ENCODE data around the gene OPHN1.
A peak's percentile ranks its signal among the peaks of the same experiment; 100 is the strongest.

OPHN1 gene

GRCh38 chrX:68204521-68205038 lies 228.7 kb downstream of the OPHN1 start:
- no peak overlapping the region for H3K9ac ChIP-seq (ENCODE audit: low read length)
- no peak overlapping the region for H4K91ac ChIP-seq (ENCODE audit: low read depth, low read length)
- DNase-seq = no peak
- no peak overlapping the region for H3K4me3 ChIP-seq (ENCODE audit: low read depth, low read length)
- H3K4me1 ChIP-seq (ENCODE audit: control insufficient read depth in 1 of 2, insufficient read depth in 2 of 2, low read length in 2 of 2) = no peaks in the 10 kb centered on the region
- no CpG with 5 or more reads among the region's 1 CpG for WGBS (ENCODE audit: extremely low coverage, insufficient coverage, insufficient read length)
- H4K8ac ChIP-seq (ENCODE audit: low read depth, low read length) = no peak overlapping the region
- H3K27me3 ChIP-seq (ENCODE audit: insufficient read depth, low read length) = no peaks in the 10 kb centered on the region
- no peaks in the 10 kb centered on the region for H3K79me1 ChIP-seq (ENCODE audit: low read length)
- no peaks in the 10 kb centered on the region for H3K9me3 ChIP-seq (ENCODE audit: insufficient read depth, low read depth, low read length)
- no peak overlapping the region for H2AFZ ChIP-seq (ENCODE audit: insufficient read depth, low read length, poor library complexity)
- no peak overlapping the region for H3K4me2 ChIP-seq (ENCODE audit: low read length)
- H4K12ac ChIP-seq (ENCODE audit: low read depth, low read length) = no peak overlapping the region
- no peak overlapping the region for H2BK12ac ChIP-seq (ENCODE audit: low read length)
- no peak overlapping the region for H3K27ac ChIP-seq (ENCODE audit: low read depth, low read length)
- H3K36me3 ChIP-seq (ENCODE audit: control insufficient read depth in 1 of 2, insufficient read depth in 2 of 2, low read length in 2 of 2) = peaks cover 0 to 2% of the 10 kb centered on the region in 2 experiments
- no peak overlapping the region for H3K4ac ChIP-seq (ENCODE audit: low read depth, low read length)
- H3K79me2 ChIP-seq (ENCODE audit: control insufficient read depth, insufficient read depth, low read length, poor library complexity) = no peaks in the 10 kb centered on the region
- H2BK120ac ChIP-seq (ENCODE audit: insufficient read depth, low read length, poor library complexity) = no peak overlapping the region
- H2BK5ac ChIP-seq (ENCODE audit: low read depth, low read length, poor library complexity) = no peak overlapping the region
- no peak overlapping the region for H3K23ac ChIP-seq (ENCODE audit: low read length)
- no peak overlapping the region for H3K18ac ChIP-seq (ENCODE audit: low read length)
- H2AK5ac ChIP-seq (ENCODE audit: low read length) = no peak overlapping the region
- no peak overlapping the region for H3K14ac ChIP-seq (ENCODE audit: low read length)

DNA sequence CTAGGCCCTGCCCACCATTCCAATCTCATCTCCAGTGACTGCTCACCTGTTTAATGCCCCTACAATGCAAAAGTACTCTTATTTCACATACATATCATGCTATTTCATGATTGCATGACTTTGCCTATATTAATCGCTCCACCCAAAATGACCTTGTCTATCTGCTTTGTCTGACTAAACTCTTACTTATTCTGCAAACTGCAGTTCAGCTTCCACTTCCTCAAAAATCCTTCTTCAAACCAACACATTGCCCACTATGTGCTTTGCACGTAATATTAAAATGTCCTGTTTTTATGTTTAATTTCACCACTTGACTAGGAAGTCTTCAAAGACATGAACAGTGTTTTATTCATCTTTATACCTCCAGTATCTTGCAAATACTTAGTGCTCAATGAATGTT lies 229.6 kb downstream of the OPHN1 start:
- H3K79me2 ChIP-seq (ENCODE audit: control insufficient read depth, insufficient read depth, low read length, poor library complexity) = no peaks in the 10 kb centered on the region
- no peak overlapping the region for H2BK12ac ChIP-seq (ENCODE audit: low read length)
- H2AK5ac ChIP-seq (ENCODE audit: low read length) = no peak overlapping the region
- no peak overlapping the region for H4K91ac ChIP-seq (ENCODE audit: low read depth, low read length)
- no peak overlapping the region for H3K23ac ChIP-seq (ENCODE audit: low read length)
- no peaks in the 10 kb centered on the region for H3K27me3 ChIP-seq (ENCODE audit: insufficient read depth, low read length)
- no peaks in the 10 kb centered on the region for H3K9me3 ChIP-seq (ENCODE audit: insufficient read depth, low read depth, low read length)
- no peak overlapping the region for H3K4me3 ChIP-seq (ENCODE audit: low read depth, low read length)
- H4K12ac ChIP-seq (ENCODE audit: low read depth, low read length) = no peak overlapping the region
- no peak overlapping the region for H3K4ac ChIP-seq (ENCODE audit: low read depth, low read length)
- no peak overlapping the region for H3K27ac ChIP-seq (ENCODE audit: low read depth, low read length)
- H3K9ac ChIP-seq (ENCODE audit: low read length) = no peak overlapping the region
- no peak overlapping the region for H3K18ac ChIP-seq (ENCODE audit: low read length)
- DNase-seq = no peak
- no peak overlapping the region for H3K14ac ChIP-seq (ENCODE audit: low read length)
- H2AFZ ChIP-seq (ENCODE audit: insufficient read depth, low read length, poor library complexity) = no peak overlapping the region
- no peak overlapping the region for H4K8ac ChIP-seq (ENCODE audit: low read depth, low read length)
- no peaks in the 10 kb centered on the region for H3K4me1 ChIP-seq (ENCODE audit: control insufficient read depth in 1 of 2, insufficient read depth in 2 of 2, low read length in 2 of 2)
- H2BK5ac ChIP-seq (ENCODE audit: low read depth, low read length, poor library complexity) = no peak overlapping the region
- no peak overlapping the region for H2BK120ac ChIP-seq (ENCODE audit: insufficient read depth, low read length, poor library complexity)
- no peak overlapping the region for H3K4me2 ChIP-seq (ENCODE audit: low read length)
- H3K79me1 ChIP-seq (ENCODE audit: low read length) = no peaks in the 10 kb centered on the region
- no peaks in the 10 kb centered on the region for H3K36me3 ChIP-seq (ENCODE audit: control insufficient read depth in 1 of 2, insufficient read depth in 2 of 2, low read length in 2 of 2)
- WGBS (ENCODE audit: extremely low coverage, insufficient coverage, insufficient read length) = no CpG with 5 or more reads among the region's 2 CpGs

DNA sequence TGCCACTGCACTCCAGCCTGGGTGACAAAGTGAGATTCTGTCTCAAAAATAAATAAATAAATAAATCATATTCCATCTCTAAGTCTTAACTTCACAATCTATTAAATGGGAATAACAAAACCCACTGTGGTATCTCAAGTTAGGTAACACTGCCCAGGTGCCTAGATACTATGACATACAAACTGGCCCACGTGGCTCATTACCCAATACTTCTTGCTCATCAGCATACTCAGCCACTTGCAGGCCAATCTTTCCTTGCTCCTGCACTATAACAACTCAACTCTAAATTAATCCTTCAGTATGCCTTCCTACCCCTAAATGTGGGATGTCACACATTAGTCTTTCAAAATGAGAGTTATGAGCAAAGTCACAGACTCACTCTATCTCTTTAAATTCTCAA lies 230.1 kb downstream of the OPHN1 start:
- no peak overlapping the region for H3K4me2 ChIP-seq (ENCODE audit: low read length)
- no peak overlapping the region for H3K14ac ChIP-seq (ENCODE audit: low read length)
- H3K79me2 ChIP-seq (ENCODE audit: control insufficient read depth, insufficient read depth, low read length, poor library complexity) = no peaks in the 10 kb centered on the region
- H2BK12ac ChIP-seq (ENCODE audit: low read length) = no peak overlapping the region
- WGBS (ENCODE audit: extremely low coverage, insufficient coverage, insufficient read length) = no CpG with 5 or more reads among the region's 1 CpG
- no peak overlapping the region for H3K4me3 ChIP-seq (ENCODE audit: low read depth, low read length)
- H3K9me3 ChIP-seq (ENCODE audit: insufficient read depth, low read depth, low read length) = no peaks in the 10 kb centered on the region
- H2AFZ ChIP-seq (ENCODE audit: insufficient read depth, low read length, poor library complexity) = no peak overlapping the region
- no peak overlapping the region for H4K12ac ChIP-seq (ENCODE audit: low read depth, low read length)
- no peak overlapping the region for H4K8ac ChIP-seq (ENCODE audit: low read depth, low read length)
- H3K36me3 ChIP-seq (ENCODE audit: control insufficient read depth in 1 of 2, insufficient read depth in 2 of 2, low read length in 2 of 2) = no peaks in the 10 kb centered on the region
- H3K23ac ChIP-seq (ENCODE audit: low read length) = no peak overlapping the region
- no peaks in the 10 kb centered on the region for H3K79me1 ChIP-seq (ENCODE audit: low read length)
- no peaks in the 10 kb centered on the region for H3K27me3 ChIP-seq (ENCODE audit: insufficient read depth, low read length)
- H4K91ac ChIP-seq (ENCODE audit: low read depth, low read length) = no peak overlapping the region
- no peak overlapping the region for H3K4ac ChIP-seq (ENCODE audit: low read depth, low read length)
- no peak overlapping the region for H3K27ac ChIP-seq (ENCODE audit: low read depth, low read length)
- no peak overlapping the region for H2BK5ac ChIP-seq (ENCODE audit: low read depth, low read length, poor library complexity)
- DNase-seq = peak; percentile 19 to 34
- H2AK5ac ChIP-seq (ENCODE audit: low read length) = no peak overlapping the region
- H3K9ac ChIP-seq (ENCODE audit: low read length) = no peak overlapping the region
- no peak overlapping the region for H2BK120ac ChIP-seq (ENCODE audit: insufficient read depth, low read length, poor library complexity)
- H3K18ac ChIP-seq (ENCODE audit: low read length) = no peak overlapping the region
- no peaks in the 10 kb centered on the region for H3K4me1 ChIP-seq (ENCODE audit: control insufficient read depth in 1 of 2, insufficient read depth in 2 of 2, low read length in 2 of 2)

- Histone ChIP-seq H2BK120ac (ENCODE audit: insufficient read depth, low read length, poor library complexity) (no peak overlapping the region), H3K4me2 (ENCODE audit: low read length) (no peak overlapping the region), H3K9me3 (ENCODE audit: insufficient read depth, low read depth, low read length) (no peaks in the 10 kb centered on the region), H2AFZ (ENCODE audit: insufficient read depth, low read length, poor library complexity) (no peak overlapping the region), H3K23ac (ENCODE audit: low read length) (no peak overlapping the region), H3K4me1 (ENCODE audit: control insufficient read depth in 1 of 2, insufficient read depth in 2 of 2, low read length in 2 of 2) (no peaks in the 10 kb centered on the region), H4K12ac (ENCODE audit: low read depth, low read length) (no peak overlapping the region), H3K36me3 (ENCODE audit: control insufficient read depth in 1 of 2, insufficient read depth in 2 of 2, low read length in 2 of 2) (no peaks in the 10 kb centered on the region), H3K4ac (ENCODE audit: low read depth, low read length) (no peak overlapping the region), H2BK12ac (ENCODE audit: low read length) (no peak overlapping the region), H2AK5ac (ENCODE audit: low read length) (no peak overlapping the region), H3K4me3 (ENCODE audit: low read depth, low read length) (no peak overlapping the region), H4K91ac (ENCODE audit: low read depth, low read length) (no peak overlapping the region), H3K79me1 (ENCODE audit: low read length) (no peaks in the 10 kb centered on the region), H3K9ac (ENCODE audit: low read length) (no peak overlapping the region), H3K14ac (ENCODE audit: low read length) (no peak overlapping the region), H3K27me3 (ENCODE audit: insufficient read depth, low read length) (no peaks in the 10 kb centered on the region), H3K18ac (ENCODE audit: low read length) (no peak overlapping the region), H3K79me2 (ENCODE audit: control insufficient read depth, insufficient read depth, low read length, poor library complexity) (no peaks in the 10 kb centered on the region), H3K27ac (ENCODE audit: low read depth, low read length) (no peak overlapping the region), H4K8ac (ENCODE audit: low read depth, low read length) (no peak overlapping the region), H2BK5ac (ENCODE audit: low read depth, low read length, poor library complexity) (no peak overlapping the region)
- WGBS (ENCODE audit: extremely low coverage, insufficient coverage, insufficient read length) = no CpG with 5 or more reads among the region's 4 CpGs
- no peak for DNase-seq
These were observed 234.0 kb downstream of the OPHN1 start for GRCh38 chrX:68199062-68199848.

All from trophoblast cell (in vitro differentiated cells and primary cell).